HL-60 (cell line): ENCODE measurements around the gene RUNX2.
A peak's percentile ranks its signal among the peaks of the same experiment; 100 is the strongest.

Experiments
- DNase-seq, 2 experiments: peaks; one replicate each; pipeline ENCODE4 v3.0.0-alpha.2; 2010 to 2020; ENCODE audit warnings: low read depth in 1 of 2, low spot score in 1 of 2
- H3K27ac ChIP-seq: fragments of 250-450 bp; sonication (Bioruptor Pico); replicated peaks from 2 replicates; pipeline ENCODE4 v1.5.1; 2020; ENCODE audit warnings: mild to moderate bottlenecking, moderate library complexity
- H3K27me3 ChIP-seq: fragments of 250-450 bp; sonication (Bioruptor Pico); 2 replicates; pipeline ENCODE4 v1.5.1; 2021; ENCODE audit warnings: mild to moderate bottlenecking, moderate library complexity; ENCODE audit not compliant: insufficient read depth, poor library complexity, severe bottlenecking
- H3K4me3 ChIP-seq: replicated peaks from 2 replicates; pipeline ENCODE4 v1.5.1; 2011; ENCODE audit warnings: mild to moderate bottlenecking, control low read depth, low read length; ENCODE audit not compliant: insufficient read depth
- GABPA ChIP-seq: IDR thresholded peaks from 2 replicates; pipeline ENCODE4 v1.6.1; 2012; ENCODE audit warnings: low read depth
- POLR2AphosphoS5 ChIP-seq: IDR thresholded peaks from 2 replicates; pipeline ENCODE4 v1.6.1; 2012; ENCODE audit warnings: low read depth
- SPI1 ChIP-seq: IDR thresholded peaks from 2 replicates; pipeline ENCODE4 v1.6.1; 2012; ENCODE audit warnings: low read depth, mild to moderate bottlenecking, borderline replicate concordance
- TF ChIP-seq, protein P1 (sequence below): IDR thresholded peaks from one replicate; pipeline ENCODE4 v1.5.1; 2011; ENCODE audit warnings: low read length, control low read depth, inconsistent platforms; ENCODE audit not compliant: insufficient read depth
- TF ChIP-seq, protein P2 (sequence below): IDR thresholded peaks from 2 replicates; pipeline ENCODE4 v1.6.1; 2012; ENCODE audit warnings: low read depth; ENCODE audit not compliant: insufficient replicate concordance

RUNX2 gene

DNA sequence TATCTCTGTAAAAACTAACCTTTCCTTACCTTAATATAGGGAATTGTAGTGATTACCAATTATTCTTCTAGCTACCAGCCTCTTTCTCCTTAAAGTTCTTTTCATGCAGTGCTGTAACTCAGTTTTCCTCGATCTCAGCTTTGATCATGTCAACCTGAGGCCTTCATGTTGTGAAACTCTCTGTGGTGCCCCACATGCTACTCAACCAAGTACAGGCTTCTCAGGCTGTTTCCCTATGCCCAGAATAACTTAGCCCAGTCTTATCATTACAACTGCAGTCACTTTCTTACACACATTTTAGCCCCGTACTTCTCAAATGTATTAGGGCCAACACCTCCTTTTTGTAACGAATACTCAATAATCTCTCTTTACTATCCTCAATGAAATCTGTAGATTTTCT is 139.7 kb downstream of the RUNX2 start:
- no peaks in the 10 kb centered on the region for H3K27me3 ChIP-seq
- TF ChIP-seq GABPA (no peak), SPI1 (no peak), POLR2AphosphoS5 (no peak)
- TF ChIP-seq, protein P1, sequence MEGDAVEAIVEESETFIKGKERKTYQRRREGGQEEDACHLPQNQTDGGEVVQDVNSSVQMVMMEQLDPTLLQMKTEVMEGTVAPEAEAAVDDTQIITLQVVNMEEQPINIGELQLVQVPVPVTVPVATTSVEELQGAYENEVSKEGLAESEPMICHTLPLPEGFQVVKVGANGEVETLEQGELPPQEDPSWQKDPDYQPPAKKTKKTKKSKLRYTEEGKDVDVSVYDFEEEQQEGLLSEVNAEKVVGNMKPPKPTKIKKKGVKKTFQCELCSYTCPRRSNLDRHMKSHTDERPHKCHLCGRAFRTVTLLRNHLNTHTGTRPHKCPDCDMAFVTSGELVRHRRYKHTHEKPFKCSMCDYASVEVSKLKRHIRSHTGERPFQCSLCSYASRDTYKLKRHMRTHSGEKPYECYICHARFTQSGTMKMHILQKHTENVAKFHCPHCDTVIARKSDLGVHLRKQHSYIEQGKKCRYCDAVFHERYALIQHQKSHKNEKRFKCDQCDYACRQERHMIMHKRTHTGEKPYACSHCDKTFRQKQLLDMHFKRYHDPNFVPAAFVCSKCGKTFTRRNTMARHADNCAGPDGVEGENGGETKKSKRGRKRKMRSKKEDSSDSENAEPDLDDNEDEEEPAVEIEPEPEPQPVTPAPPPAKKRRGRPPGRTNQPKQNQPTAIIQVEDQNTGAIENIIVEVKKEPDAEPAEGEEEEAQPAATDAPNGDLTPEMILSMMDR = no peak
- TF ChIP-seq, protein P2, sequence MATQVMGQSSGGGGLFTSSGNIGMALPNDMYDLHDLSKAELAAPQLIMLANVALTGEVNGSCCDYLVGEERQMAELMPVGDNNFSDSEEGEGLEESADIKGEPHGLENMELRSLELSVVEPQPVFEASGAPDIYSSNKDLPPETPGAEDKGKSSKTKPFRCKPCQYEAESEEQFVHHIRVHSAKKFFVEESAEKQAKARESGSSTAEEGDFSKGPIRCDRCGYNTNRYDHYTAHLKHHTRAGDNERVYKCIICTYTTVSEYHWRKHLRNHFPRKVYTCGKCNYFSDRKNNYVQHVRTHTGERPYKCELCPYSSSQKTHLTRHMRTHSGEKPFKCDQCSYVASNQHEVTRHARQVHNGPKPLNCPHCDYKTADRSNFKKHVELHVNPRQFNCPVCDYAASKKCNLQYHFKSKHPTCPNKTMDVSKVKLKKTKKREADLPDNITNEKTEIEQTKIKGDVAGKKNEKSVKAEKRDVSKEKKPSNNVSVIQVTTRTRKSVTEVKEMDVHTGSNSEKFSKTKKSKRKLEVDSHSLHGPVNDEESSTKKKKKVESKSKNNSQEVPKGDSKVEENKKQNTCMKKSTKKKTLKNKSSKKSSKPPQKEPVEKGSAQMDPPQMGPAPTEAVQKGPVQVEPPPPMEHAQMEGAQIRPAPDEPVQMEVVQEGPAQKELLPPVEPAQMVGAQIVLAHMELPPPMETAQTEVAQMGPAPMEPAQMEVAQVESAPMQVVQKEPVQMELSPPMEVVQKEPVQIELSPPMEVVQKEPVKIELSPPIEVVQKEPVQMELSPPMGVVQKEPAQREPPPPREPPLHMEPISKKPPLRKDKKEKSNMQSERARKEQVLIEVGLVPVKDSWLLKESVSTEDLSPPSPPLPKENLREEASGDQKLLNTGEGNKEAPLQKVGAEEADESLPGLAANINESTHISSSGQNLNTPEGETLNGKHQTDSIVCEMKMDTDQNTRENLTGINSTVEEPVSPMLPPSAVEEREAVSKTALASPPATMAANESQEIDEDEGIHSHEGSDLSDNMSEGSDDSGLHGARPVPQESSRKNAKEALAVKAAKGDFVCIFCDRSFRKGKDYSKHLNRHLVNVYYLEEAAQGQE = no peak
- H3K27ac ChIP-seq = no peak overlapping the region
- H3K4me3 ChIP-seq = no peak overlapping the region
- peak in 1 of 2 experiments; percentile 45 for DNase-seq

DNA sequence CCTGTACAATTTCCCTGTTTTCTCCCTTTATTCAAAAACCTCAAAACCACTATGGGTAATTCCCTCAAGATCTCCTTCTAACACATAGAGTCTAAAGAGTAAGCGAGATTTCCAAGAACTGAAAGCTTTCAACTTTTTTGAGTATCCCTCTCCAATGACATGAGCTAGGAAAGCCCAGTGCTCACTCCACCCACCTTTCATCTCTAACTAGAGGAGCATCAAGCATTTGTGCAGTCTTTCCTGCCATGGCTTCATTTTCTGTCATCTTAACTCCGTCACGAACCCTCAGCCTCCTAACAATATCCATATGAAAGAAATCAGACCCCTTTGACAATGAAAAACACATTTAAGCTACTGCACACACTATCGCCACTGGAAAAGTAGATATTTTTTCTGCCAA is 141.5 kb downstream of the RUNX2 start:
- H3K4me3 ChIP-seq = no peak overlapping the region
- no peaks in the 10 kb centered on the region for H3K27me3 ChIP-seq
- TF ChIP-seq POLR2AphosphoS5 (no peak), GABPA (no peak), SPI1 (no peak)
- TF ChIP-seq, protein P1 = no peak
- TF ChIP-seq, protein P2 = no peak
- no peak overlapping the region for H3K27ac ChIP-seq
- no peak for DNase-seq

DNA sequence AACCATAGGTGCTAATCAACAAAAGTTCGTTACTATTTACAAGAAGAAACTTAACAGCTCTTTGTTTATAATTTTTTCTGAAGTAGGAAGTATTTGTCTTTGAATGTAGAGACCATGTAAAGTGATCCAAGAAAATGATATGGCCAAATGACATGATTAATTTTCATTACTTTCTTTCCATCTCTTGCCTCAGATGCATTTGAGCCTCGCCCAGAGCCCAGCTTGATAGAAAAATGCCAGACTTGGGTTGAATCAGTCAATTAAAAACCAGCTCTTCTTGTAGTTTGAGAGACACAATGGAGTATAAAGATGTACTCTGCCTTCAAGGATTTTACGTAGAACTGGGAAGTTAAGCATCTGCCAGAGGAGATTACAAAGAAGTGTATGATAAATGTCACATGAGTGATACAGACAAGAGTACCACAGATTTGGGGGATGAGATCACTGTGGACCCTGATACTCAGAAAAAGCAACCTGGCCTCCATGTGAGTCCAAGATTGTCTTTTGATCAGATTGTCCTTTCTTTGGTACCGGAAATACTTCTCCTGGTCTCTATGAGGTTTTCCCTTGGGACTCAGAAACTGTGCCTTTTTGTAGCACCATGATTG is 142.1 kb downstream of the RUNX2 start:
- no peak for DNase-seq
- Histone ChIP-seq H3K27me3 (no peaks in the 10 kb centered on the region), H3K27ac (no peak overlapping the region), H3K4me3 (no peak overlapping the region)
- TF ChIP-seq SPI1 (no peak), POLR2AphosphoS5 (no peak), GABPA (no peak)
- TF ChIP-seq, protein P1 = no peak
- TF ChIP-seq, protein P2 = no peak
